ENCODE results near the gene BEGAIN.

BEGAIN gene

GRCh38 chr14:100567009-100567876 is 20.0 kb downstream of the BEGAIN start:
- no peak for DNase-seq

- no peak for DNase-seq
Measured at GRCh38 chr14:100566586-100566985, 20.6 kb downstream of the BEGAIN start.

- no peak for DNase-seq
Measured at GRCh38 chr14:100566119-100566518, 21.1 kb downstream of the BEGAIN start.

- no peak for DNase-seq
Measured at GRCh38 chr14:100565650-100566049, 21.6 kb downstream of the BEGAIN start.

- DNase-seq, result no peak
Measured at GRCh38 chr14:100564512-100564911, 22.7 kb downstream of the BEGAIN start.

- DNase-seq, result no peak
Measured at GRCh38 chr14:100562751-100563150, 24.5 kb downstream of the BEGAIN start.

GRCh38 chr14:100561005-100561404 is 26.2 kb downstream of the BEGAIN start:
- no peak for DNase-seq

- DNase-seq, result no peak
Measured at GRCh38 chr14:100560471-100560870, 26.7 kb downstream of the BEGAIN start.

- DNase-seq, result no peak
Measured at GRCh38 chr14:100559455-100559854, 27.8 kb downstream of the BEGAIN start.

- no peak for DNase-seq
Measured at GRCh38 chr14:100558966-100559365, 28.3 kb downstream of the BEGAIN start.

GRCh38 chr14:100558226-100558625 is 29.0 kb downstream of the BEGAIN start:
- no peak for DNase-seq

- DNase-seq, result no peak
Measured at GRCh38 chr14:100557658-100558057, 29.6 kb downstream of the BEGAIN start.

- DNase-seq, result no peak
Measured at GRCh38 chr14:100556936-100557505, 30.2 kb downstream of the BEGAIN start.

GRCh38 chr14:100556140-100556475 is 31.1 kb downstream of the BEGAIN start:
- DNase-seq, result no peak

- DNase-seq, result no peak
Measured at GRCh38 chr14:100555436-100556139, 31.6 kb downstream of the BEGAIN start.

- DNase-seq, result no peak
Measured at GRCh38 chr14:100554696-100555320, 32.4 kb downstream of the BEGAIN start.

GRCh38 chr14:100554082-100554677 is 33.0 kb downstream of the BEGAIN start:
- DNase-seq, result no peak

- DNase-seq, result no peak
Measured at GRCh38 chr14:100553471-100553870, 33.7 kb downstream of the BEGAIN start.

GRCh38 chr14:100552524-100553125 is 34.6 kb downstream of the BEGAIN start:
- no peak for DNase-seq

- DNase-seq, result no peak
Measured at GRCh38 chr14:100551056-100551455, 36.2 kb downstream of the BEGAIN start.

GRCh38 chr14:100549834-100550625 is 37.2 kb downstream of the BEGAIN start:
- no peak for DNase-seq

GRCh38 chr14:100548939-100549338 is 38.3 kb downstream of the BEGAIN start:
- no peak for DNase-seq

All from SW 1271 (cell line).